Heart left ventricle (tissue), 16 donors: ENCODE results near the gene TDRD7. TPM values are rescaled to one million over a fixed set of nuclear protein-coding genes. Genes with fewer than 3 reads are reported as not detected.

Experiments
- ATAC-seq, 4 donors: fragments of 200-7000 bp; cut with Tn5 transposase; one replicate each; pipeline ENCODE4 v1.9.1; 2020 to 2022; ENCODE audit warnings: moderate library complexity in 4 of 4, mild to moderate bottlenecking in 3 of 4, moderate number of reproducible peaks in 1 of 4
- DNase-seq, 5 donors: peaks; one replicate each; pipeline ENCODE4 v3.0.0-alpha.2; 2020
- H3K27ac ChIP-seq, 12 donors: fragments of 200-600 bp; sonication (generic) in 4 of 12; one replicate each; pipeline versions ENCODE4 v1.5.0 to v1.8.0; 2016 to 2022; ENCODE audit warnings: mild to moderate bottlenecking in 2 of 12
- H3K27me3 ChIP-seq, 9 donors: fragments of 200-600 bp; sonication (generic) in 2 of 9; one replicate each; pipeline versions ENCODE4 v1.5.1 to v1.8.0; 2016 to 2022; ENCODE audit warnings: mild to moderate bottlenecking in 3 of 9
- H3K36me3 ChIP-seq, 9 donors: fragments of 200-600 bp; sonication (generic) in 2 of 9; one replicate each; pipeline versions ENCODE4 v1.5.0 to v1.8.0; 2018 to 2022; ENCODE audit warnings: mild to moderate bottlenecking in 2 of 9
- H3K4me1 ChIP-seq, 12 donors: fragments of 200-600 bp; sonication (generic) in 4 of 12; one replicate each; pipeline versions ENCODE4 v1.5.0 to v1.8.0; 2016 to 2022; ENCODE audit warnings: mild to moderate bottlenecking in 3 of 12
- H3K4me3 ChIP-seq, 12 donors: fragments of 200-600 bp; sonication (generic) in 4 of 12; one replicate each; pipeline versions ENCODE4 v1.5.0 to v1.8.0; 2017 to 2022; ENCODE audit warnings: mild to moderate bottlenecking in 9 of 12, moderate library complexity in 4 of 12
- H3K9me3 ChIP-seq, 12 donors: fragments of 200-600 bp; sonication (generic) in 4 of 12; one replicate each; pipeline versions ENCODE4 v1.5.0 to v1.8.0; 2016 to 2022; ENCODE audit warnings: mild to moderate bottlenecking in 1 of 12
- POLR2A ChIP-seq, 2 donors: fragments of 450-650 bp; IDR thresholded peaks; one replicate each; pipeline ENCODE4 v1.6.1; 2017; ENCODE audit warnings: antibody characterized with exemption in 2 of 2, mild to moderate bottlenecking in 2 of 2, moderate library complexity in 2 of 2
- WGBS, 4 donors: extraction: QIAGEN DNeasy Blood & Tissue Kit in 2 of 4; methylation state at CpG; one replicate each; pipeline versions ENCODE4 v1.1.5 to v1.1.7; 2013 to 2018; 5-methylcytosine and 5-hydroxymethylcytosine counted together
- intact Hi-C, 10 donors: fragments of 100-400 bp; cut with DNase I; formaldehyde crosslinking; loops; one replicate each; pipeline versions ENCODE4 v1.11.1 to v1.14.2; 2022
- polyA plus RNA-seq, 2 donors: library from polyadenylated mRNA; stranded (reverse); fragments of 200-250 nt; gene quantifications; one replicate each; pipeline ENCODE4 v1.2.3, GENCODE V29; 2013
- total RNA-seq, 9 donors: library from RNA; depleted of rRNA in 2 of 9; stranded (reverse); fragments of >200 nt in 2 of 9; fragmentation: NEBNext Ultra II Directional in 3 of 9; extraction: Animal tissue kit (Norgen Biotek cat#: 25700) in 3 of 9; gene quantifications; one replicate each; pipeline versions ENCODE4 v1.1.0 to v1.2.4, GENCODE V29; 2016 to 2023
- TF ChIP-seq, protein P1 (sequence below), 12 donors: fragments of 200-600 bp; sonication (generic) in 4 of 12; IDR thresholded peaks; one replicate each; pipeline versions ENCODE4 v1.5.0 to v1.8.0; 2018 to 2022; ENCODE audit warnings: antibody characterized with exemption in 12 of 12, mild to moderate bottlenecking in 5 of 12
- donor health status: ischemic (EF 13 %, LVEDD 7.1; RV severe dilation, severe dysfunction).
- donor health status: healthy with polysubstance abuse.
- donor health status: DM: no; HTN: yes; CAD: no.
- donor health status: DM: no; HTN: no; CAD: no.
- donor health status: ischemic (EF 25% LVEDD 6.9; RV normal size, moderate dysfunction).
- donor health status: ischemic (EF 25% LVEDD 5.7; RV mildly dilated, moderate dysfunction).
- donor health status: healthy.
- donor health status: DM: yes; HTN: yes; CAD: no.
- donor health status: ischemic (EF 35%, LVEDD 5.7; RV mildly dilated, moderate dysfunction).
- donor health status: nonischemic (EF 11% LVEDD 7.7; RV severe dilation, severe dysfunction).
- donor health status: DM: yes; HTN: yes; CAD: no.
- donor health status: PGD.
- donor health status: ischemic (EF 29% LVEDD 5.4; RV normal size, mild dysfunction).
- donor health status: nonischemic (EF 23%, LVEDD 6.1; RV moderate dilation, normal function).

The TDRD7 gene
- total and polyA plus RNA-seq, 11 donors = 3.0 to 15.3 (median 8.9) TPM

DNA sequence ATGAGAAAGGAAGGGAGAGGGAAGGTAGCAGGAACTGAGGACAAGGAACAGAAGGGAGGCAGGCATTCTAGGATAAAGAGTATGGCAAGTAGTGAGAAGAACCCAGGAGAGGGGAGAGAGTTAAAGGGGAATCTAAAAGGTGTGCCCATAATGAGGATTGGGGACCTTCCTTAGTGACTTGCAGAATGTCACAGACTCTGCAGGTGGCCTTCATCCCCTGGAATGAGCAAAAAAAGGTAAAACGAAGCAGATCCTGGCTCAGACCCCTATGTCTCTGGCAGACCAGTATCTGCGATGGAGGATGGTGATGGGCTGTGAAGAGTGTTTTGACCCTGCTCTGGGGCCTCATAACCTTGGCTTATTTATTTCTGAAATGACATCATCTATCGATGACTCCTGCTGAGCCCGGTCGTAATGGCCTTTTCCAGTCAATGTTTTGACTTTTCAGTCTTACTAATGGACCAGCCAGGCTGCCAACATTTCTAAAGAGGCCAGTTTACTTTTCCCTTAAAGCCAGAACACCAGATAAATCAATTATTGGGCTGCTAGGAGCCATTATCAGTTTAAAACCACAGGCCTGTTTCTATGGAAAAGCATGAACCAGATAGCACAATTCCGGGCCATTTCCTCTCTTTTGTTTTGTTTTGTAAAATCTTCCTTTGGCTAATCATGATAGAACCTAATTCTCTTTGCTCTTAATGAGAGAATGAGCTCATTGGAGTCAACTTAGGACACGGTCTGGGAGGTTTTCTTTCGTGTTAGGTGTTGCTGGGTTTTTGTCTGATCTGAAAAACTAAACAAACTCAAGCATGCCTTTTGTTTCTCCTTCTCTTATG is 92.7 kb downstream of the TDRD7 start:
- Histone ChIP-seq H3K27ac (peak overlapping the region in 11 of 12 donors; percentile 81 to 98 (median 93)), H3K27me3 (peaks cover 0 to 43% (median 0%) of the 10 kb centered on the region in 9 donors), H3K36me3 (no peaks in the 10 kb centered on the region), H3K9me3 (no peaks in the 10 kb centered on the region), H3K4me1 (peaks cover 0 to 76% (median 29%) of the 10 kb centered on the region in 12 donors), H3K4me3 (peak overlapping the region in 3 of 12 donors; percentile 2 to 11 (median 2))
- DNase-seq (peak in 1 of 5 donors; percentile 9), ATAC-seq (peak in 1 of 4 donors; percentile 2)
- TF ChIP-seq, protein P1, sequence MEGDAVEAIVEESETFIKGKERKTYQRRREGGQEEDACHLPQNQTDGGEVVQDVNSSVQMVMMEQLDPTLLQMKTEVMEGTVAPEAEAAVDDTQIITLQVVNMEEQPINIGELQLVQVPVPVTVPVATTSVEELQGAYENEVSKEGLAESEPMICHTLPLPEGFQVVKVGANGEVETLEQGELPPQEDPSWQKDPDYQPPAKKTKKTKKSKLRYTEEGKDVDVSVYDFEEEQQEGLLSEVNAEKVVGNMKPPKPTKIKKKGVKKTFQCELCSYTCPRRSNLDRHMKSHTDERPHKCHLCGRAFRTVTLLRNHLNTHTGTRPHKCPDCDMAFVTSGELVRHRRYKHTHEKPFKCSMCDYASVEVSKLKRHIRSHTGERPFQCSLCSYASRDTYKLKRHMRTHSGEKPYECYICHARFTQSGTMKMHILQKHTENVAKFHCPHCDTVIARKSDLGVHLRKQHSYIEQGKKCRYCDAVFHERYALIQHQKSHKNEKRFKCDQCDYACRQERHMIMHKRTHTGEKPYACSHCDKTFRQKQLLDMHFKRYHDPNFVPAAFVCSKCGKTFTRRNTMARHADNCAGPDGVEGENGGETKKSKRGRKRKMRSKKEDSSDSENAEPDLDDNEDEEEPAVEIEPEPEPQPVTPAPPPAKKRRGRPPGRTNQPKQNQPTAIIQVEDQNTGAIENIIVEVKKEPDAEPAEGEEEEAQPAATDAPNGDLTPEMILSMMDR (IDR thresholded peaks at IDR 0.05) = no peak
- no peak for TF ChIP-seq POLR2A (IDR thresholded peaks at IDR 0.05)
- intact Hi-C loops = loop anchor here in 9 of 10 donors (2.0 to 10.0 kb wide), 7 partner anchors 33 to 94 kb away; no protein-coding TSS in a partner anchor
- 22 to 35% (median 31%) methylated on average over 8 of the region's 8 CpGs for WGBS, 4 donors

DNA sequence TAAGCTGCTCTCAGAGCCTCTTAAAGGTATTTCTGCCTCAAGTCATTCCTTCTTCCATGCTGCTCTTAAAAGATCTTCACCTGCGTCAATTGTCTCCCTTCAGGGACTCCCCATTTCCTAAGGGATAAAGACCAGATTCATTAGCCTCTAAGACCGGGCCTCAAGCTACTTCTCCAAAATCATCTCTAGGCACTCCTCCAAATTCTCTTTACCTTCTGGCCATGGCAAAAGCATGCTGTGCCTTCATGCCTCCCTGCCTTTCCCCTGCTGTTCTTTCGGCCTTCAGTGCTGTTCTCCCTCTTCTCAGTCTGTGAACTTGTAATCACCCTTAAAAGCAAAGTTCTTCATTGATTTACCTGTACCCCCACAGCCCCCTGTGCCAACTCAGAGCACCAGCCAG is 93.9 kb downstream of the TDRD7 start:
- no peak overlapping the region for H3K4me3 ChIP-seq
- ATAC-seq = no peak
- WGBS, 4 donors = 74 to 84% (median 79%) methylated on average over 3 of the region's 3 CpGs
- intact Hi-C loops = loop anchor here in 6 of 10 donors (2.0 to 10.0 kb wide), 4 partner anchors 49 to 93 kb away; no protein-coding TSS in a partner anchor
- H3K36me3 ChIP-seq = no peaks in the 10 kb centered on the region
- H3K27ac ChIP-seq = peak overlapping the region in 2 of 12 donors; percentile 10 to 95
- peaks cover 0 to 83% (median 32%) of the 10 kb centered on the region in 12 donors for H3K4me1 ChIP-seq
- no peak for DNase-seq
- TF ChIP-seq, protein P1 (IDR thresholded peaks at IDR 0.05) = no peak
- TF ChIP-seq POLR2A (IDR thresholded peaks at IDR 0.05) = no peak
- no peaks in the 10 kb centered on the region for H3K9me3 ChIP-seq
- peaks cover 0 to 34% (median 0%) of the 10 kb centered on the region in 9 donors for H3K27me3 ChIP-seq

DNA sequence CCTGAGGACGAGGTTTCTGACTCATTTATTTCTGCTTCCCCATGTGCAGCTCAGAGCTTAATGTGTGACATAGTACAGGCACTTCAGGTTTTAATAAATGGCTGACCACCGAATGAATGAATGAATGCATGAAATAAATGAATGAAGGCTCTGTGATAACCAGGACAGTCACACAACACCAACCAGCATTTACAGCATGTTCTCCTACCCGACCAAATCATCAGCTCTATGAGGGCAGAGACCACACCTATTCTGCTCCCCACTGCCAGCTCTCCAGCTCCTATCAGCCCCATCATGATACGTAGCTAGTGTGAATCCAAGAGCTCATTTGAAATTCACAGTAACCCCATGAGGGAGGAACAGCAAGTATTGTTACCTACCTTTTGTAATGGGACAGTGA is 94.4 kb downstream of the TDRD7 start:
- 54 to 62% (median 59%) methylated on average over 4 of the region's 4 CpGs for WGBS, 4 donors
- ATAC-seq (no peak), DNase-seq (peak in 1 of 5 donors; percentile 8)
- peak overlapping the region in 1 of 12 donors; percentile 16 for H3K27ac ChIP-seq
- no peak for TF ChIP-seq POLR2A (IDR thresholded peaks at IDR 0.05)
- H3K4me3 ChIP-seq = no peak overlapping the region
- H3K4me1 ChIP-seq = peaks cover 0 to 88% (median 32%) of the 10 kb centered on the region in 12 donors
- peaks cover 0 to 29% (median 0%) of the 10 kb centered on the region in 9 donors for H3K27me3 ChIP-seq
- intact Hi-C loops = loop anchor here in 5 of 10 donors (10.0 kb wide), 3 partner anchors 48 to 88 kb away; no protein-coding TSS in a partner anchor
- H3K9me3 ChIP-seq = no peaks in the 10 kb centered on the region
- H3K36me3 ChIP-seq = no peaks in the 10 kb centered on the region

DNA sequence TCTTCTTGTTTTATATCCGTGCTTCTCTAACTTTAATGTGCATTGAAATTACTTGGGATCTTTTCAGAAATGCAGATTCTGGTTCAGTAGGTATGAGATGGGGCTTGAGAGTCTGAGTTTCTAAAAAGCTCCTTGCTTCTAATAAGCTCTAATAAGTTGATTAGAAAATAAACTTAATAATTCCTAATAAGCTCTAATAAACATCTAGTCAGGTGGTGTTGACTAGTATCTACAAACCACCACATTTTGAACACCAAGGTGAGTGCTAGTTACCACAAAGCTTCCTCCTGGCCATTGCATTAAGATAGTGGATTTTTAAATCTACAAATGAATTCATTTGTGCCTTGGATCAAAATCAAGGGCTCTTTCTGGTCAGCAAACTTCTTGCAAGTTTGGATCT is 94.9 kb downstream of the TDRD7 start:
- Histone ChIP-seq H3K27me3 (peaks cover 0 to 26% (median 0%) of the 10 kb centered on the region in 9 donors), H3K9me3 (no peaks in the 10 kb centered on the region), H3K4me1 (peaks cover 0 to 90% (median 35%) of the 10 kb centered on the region in 12 donors), H3K36me3 (peaks cover 0 to 2% (median 0%) of the 10 kb centered on the region in 9 donors), H3K27ac (peak overlapping the region in 1 of 12 donors; percentile 16), H3K4me3 (no peak overlapping the region)
- intact Hi-C loops = loop anchor here in 5 of 10 donors (10.0 kb wide), 3 partner anchors 48 to 88 kb away; no protein-coding TSS in a partner anchor
- no peak for TF ChIP-seq POLR2A (IDR thresholded peaks at IDR 0.05)
- TF ChIP-seq, protein P1 (IDR thresholded peaks at IDR 0.05) = no peak
- 58 to 69% (median 66%) methylated on average over 1 of the region's 1 CpG for WGBS, 4 donors
- ATAC-seq = no peak
- DNase-seq = no peak
